ENCODE data around the gene FAM3D. TPM values are rescaled to one million over a fixed set of nuclear protein-coding genes. Genes with fewer than 3 reads are reported as not detected.

Gene FAM3D
- total and polyA plus RNA-seq, 4 donors = 0.09 TPM; not detected in 3

DNA sequence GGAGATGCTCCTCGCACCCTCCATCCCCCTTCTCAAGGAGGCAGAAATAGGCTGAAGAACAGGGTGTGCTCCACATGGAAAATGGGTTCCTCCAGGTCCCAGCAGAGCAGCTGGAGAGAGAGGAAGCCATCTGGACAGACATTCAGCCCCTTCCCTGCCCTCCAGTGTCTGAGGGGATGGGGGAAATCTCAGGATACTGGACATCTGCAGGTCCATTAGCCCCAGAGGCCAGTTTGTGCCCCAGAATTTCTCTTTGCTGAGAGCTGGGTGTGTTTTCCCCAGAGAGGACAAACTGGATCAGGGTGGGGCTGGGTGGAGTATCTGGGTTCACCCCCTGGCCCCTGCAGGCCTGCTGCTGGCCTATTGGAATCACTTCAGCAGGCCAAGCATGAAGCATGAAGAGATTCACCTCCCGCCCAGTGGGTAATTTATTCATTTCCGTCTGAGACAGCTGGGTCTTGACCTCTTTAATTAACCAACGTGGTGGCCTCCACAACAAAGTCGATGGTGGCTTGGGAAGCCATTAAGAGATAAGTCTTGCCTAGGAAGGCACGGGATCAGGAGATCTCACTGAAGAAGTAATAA is 4.6 kb downstream of the FAM3D start:
- H3K27me3 ChIP-seq (ENCODE audit: control insufficient read depth in 4 of 4, insufficient read depth in 4 of 4, low read length in 3 of 4) = no peaks in the 10 kb centered on the region
- H3K27ac ChIP-seq (ENCODE audit: low read depth in 1 of 2, low read length in 2 of 2) = no peak overlapping the region
- DNase-seq (ENCODE audit: low spot score) = no peak
- no peak overlapping the region for H3K9ac ChIP-seq (ENCODE audit: low read depth in 1 of 2, low read length in 2 of 2)
- H3K9me3 ChIP-seq (ENCODE audit: control insufficient read depth in 4 of 4, low read length in 3 of 4) = no peaks in the 10 kb centered on the region
- TF ChIP-seq JUND (IDR thresholded peaks at IDR 0.05) (no peak), HNF4A (conservative IDR thresholded peaks at IDR 0.05) (no peak), RAD21 (IDR thresholded peaks at IDR 0.05) (no peak), HNF4G (IDR thresholded peaks at IDR 0.05) (no peak), NR2F2 (IDR thresholded peaks at IDR 0.05) (no peak), TAF1 (conservative IDR thresholded peaks at IDR 0.05) (no peak), YY1 (IDR thresholded peaks at IDR 0.05) (no peak), GABPA (IDR thresholded peaks at IDR 0.05 in 1 of 2, conservative IDR thresholded peaks at IDR 0.05 in 1 of 2) (no peak), SP1 (IDR thresholded peaks at IDR 0.05) (no peak), EGR1 (IDR thresholded peaks at IDR 0.05; ENCODE audit: low read depth in 2 of 2) (no peak), FOXA2 (IDR thresholded peaks at IDR 0.05) (no peak), FOXA1 (IDR thresholded peaks at IDR 0.05) (no peak), RXRA (IDR thresholded peaks at IDR 0.05) (no peak)
- TF ChIP-seq, protein P1, sequence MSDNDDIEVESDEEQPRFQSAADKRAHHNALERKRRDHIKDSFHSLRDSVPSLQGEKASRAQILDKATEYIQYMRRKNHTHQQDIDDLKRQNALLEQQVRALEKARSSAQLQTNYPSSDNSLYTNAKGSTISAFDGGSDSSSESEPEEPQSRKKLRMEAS (IDR thresholded peaks at IDR 0.05) = no peak
- TF ChIP-seq, protein P2, sequence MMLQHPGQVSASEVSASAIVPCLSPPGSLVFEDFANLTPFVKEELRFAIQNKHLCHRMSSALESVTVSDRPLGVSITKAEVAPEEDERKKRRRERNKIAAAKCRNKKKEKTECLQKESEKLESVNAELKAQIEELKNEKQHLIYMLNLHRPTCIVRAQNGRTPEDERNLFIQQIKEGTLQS (IDR thresholded peaks at IDR 0.05) = no peak
- TF ChIP-seq, protein P3, sequence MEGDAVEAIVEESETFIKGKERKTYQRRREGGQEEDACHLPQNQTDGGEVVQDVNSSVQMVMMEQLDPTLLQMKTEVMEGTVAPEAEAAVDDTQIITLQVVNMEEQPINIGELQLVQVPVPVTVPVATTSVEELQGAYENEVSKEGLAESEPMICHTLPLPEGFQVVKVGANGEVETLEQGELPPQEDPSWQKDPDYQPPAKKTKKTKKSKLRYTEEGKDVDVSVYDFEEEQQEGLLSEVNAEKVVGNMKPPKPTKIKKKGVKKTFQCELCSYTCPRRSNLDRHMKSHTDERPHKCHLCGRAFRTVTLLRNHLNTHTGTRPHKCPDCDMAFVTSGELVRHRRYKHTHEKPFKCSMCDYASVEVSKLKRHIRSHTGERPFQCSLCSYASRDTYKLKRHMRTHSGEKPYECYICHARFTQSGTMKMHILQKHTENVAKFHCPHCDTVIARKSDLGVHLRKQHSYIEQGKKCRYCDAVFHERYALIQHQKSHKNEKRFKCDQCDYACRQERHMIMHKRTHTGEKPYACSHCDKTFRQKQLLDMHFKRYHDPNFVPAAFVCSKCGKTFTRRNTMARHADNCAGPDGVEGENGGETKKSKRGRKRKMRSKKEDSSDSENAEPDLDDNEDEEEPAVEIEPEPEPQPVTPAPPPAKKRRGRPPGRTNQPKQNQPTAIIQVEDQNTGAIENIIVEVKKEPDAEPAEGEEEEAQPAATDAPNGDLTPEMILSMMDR (IDR thresholded peaks at IDR 0.05; ENCODE audit: low read depth, low read length, missing input control) = no peak
- TF ChIP-seq, protein P4, sequence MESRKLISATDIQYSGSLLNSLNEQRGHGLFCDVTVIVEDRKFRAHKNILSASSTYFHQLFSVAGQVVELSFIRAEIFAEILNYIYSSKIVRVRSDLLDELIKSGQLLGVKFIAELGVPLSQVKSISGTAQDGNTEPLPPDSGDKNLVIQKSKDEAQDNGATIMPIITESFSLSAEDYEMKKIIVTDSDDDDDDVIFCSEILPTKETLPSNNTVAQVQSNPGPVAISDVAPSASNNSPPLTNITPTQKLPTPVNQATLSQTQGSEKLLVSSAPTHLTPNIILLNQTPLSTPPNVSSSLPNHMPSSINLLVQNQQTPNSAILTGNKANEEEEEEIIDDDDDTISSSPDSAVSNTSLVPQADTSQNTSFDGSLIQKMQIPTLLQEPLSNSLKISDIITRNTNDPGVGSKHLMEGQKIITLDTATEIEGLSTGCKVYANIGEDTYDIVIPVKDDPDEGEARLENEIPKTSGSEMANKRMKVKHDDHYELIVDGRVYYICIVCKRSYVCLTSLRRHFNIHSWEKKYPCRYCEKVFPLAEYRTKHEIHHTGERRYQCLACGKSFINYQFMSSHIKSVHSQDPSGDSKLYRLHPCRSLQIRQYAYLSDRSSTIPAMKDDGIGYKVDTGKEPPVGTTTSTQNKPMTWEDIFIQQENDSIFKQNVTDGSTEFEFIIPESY (IDR thresholded peaks at IDR 0.05) = no peak
- TF ChIP-seq, protein P5, sequence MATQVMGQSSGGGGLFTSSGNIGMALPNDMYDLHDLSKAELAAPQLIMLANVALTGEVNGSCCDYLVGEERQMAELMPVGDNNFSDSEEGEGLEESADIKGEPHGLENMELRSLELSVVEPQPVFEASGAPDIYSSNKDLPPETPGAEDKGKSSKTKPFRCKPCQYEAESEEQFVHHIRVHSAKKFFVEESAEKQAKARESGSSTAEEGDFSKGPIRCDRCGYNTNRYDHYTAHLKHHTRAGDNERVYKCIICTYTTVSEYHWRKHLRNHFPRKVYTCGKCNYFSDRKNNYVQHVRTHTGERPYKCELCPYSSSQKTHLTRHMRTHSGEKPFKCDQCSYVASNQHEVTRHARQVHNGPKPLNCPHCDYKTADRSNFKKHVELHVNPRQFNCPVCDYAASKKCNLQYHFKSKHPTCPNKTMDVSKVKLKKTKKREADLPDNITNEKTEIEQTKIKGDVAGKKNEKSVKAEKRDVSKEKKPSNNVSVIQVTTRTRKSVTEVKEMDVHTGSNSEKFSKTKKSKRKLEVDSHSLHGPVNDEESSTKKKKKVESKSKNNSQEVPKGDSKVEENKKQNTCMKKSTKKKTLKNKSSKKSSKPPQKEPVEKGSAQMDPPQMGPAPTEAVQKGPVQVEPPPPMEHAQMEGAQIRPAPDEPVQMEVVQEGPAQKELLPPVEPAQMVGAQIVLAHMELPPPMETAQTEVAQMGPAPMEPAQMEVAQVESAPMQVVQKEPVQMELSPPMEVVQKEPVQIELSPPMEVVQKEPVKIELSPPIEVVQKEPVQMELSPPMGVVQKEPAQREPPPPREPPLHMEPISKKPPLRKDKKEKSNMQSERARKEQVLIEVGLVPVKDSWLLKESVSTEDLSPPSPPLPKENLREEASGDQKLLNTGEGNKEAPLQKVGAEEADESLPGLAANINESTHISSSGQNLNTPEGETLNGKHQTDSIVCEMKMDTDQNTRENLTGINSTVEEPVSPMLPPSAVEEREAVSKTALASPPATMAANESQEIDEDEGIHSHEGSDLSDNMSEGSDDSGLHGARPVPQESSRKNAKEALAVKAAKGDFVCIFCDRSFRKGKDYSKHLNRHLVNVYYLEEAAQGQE (IDR thresholded peaks at IDR 0.05) = no peak
- no peaks in the 10 kb centered on the region for H3K36me3 ChIP-seq (ENCODE audit: control insufficient read depth in 4 of 4, insufficient read depth in 3 of 4, low read depth in 1 of 4, low read length in 3 of 4)
- 79% methylated on average over 6 of the region's 6 CpGs for WGBS
- no peak overlapping the region for H3K4me3 ChIP-seq (ENCODE audit: low read depth in 1 of 3, low read length in 3 of 3)
- H3K4me1 ChIP-seq (ENCODE audit: control insufficient read depth in 4 of 4, insufficient read depth in 4 of 4, low read length in 3 of 4) = no peaks in the 10 kb centered on the region
